Trophoblast cell (in vitro differentiated cells and primary cell): ENCODE results near the gene FERMT2.
"Not testable (repeated sequence)": the region's sequence is repeated elsewhere in the genome, so short reads cannot be mapped to it uniquely, and the experiment has no call there.

ENCODE experiments used
- DNase-seq, 2 donors: peaks; one replicate each; pipeline ENCODE4 v3.0.0-alpha.2; 2016
- H2AFZ ChIP-seq: 2 replicates; pipeline ENCODE4 v1.6.1; 2013; ENCODE audit warnings: low read length, moderate library complexity, mild to moderate bottlenecking; ENCODE audit not compliant: insufficient read depth, poor library complexity
- H2AK5ac ChIP-seq: 2 replicates; pipeline ENCODE4 v1.6.1; 2013; ENCODE audit warnings: mild to moderate bottlenecking, low read length
- H2BK120ac ChIP-seq: 2 replicates; pipeline ENCODE4 v1.6.1; 2013; ENCODE audit warnings: low read length, mild to moderate bottlenecking, moderate library complexity; ENCODE audit not compliant: insufficient read depth, poor library complexity
- H2BK12ac ChIP-seq: 2 replicates; pipeline ENCODE4 v1.6.1; 2013; ENCODE audit warnings: mild to moderate bottlenecking, low read length, moderate library complexity
- H2BK5ac ChIP-seq: 2 replicates; pipeline ENCODE4 v1.6.1; 2013; ENCODE audit warnings: low read length, low read depth, moderate library complexity, mild to moderate bottlenecking; ENCODE audit not compliant: poor library complexity
- H3K14ac ChIP-seq: 2 replicates; pipeline ENCODE4 v1.6.1; 2013; ENCODE audit warnings: mild to moderate bottlenecking, low read length
- H3K18ac ChIP-seq: 2 replicates; pipeline ENCODE4 v1.6.1; 2013; ENCODE audit warnings: mild to moderate bottlenecking, low read length
- H3K23ac ChIP-seq: 2 replicates; pipeline ENCODE4 v1.6.1; 2013; ENCODE audit warnings: low read length
- H3K27ac ChIP-seq: 2 replicates; pipeline ENCODE4 v1.5.1; 2013; ENCODE audit warnings: low read depth, mild to moderate bottlenecking, inconsistent platforms, low read length, moderate library complexity
- H3K27me3 ChIP-seq: 2 replicates; pipeline ENCODE4 v1.6.1; 2013; ENCODE audit warnings: inconsistent platforms, mild to moderate bottlenecking, low read length, moderate library complexity; ENCODE audit not compliant: insufficient read depth
- H3K36me3 ChIP-seq, 2 experiments: 1 replicate in 1 of 2; 2 replicates in 1 of 2; pipeline ENCODE4 v1.6.1; 2013; ENCODE audit warnings: low read length in 2 of 2, mild to moderate bottlenecking in 2 of 2, moderate library complexity in 1 of 2; ENCODE audit not compliant: insufficient read depth in 2 of 2, control insufficient read depth in 1 of 2
- H3K4ac ChIP-seq: 2 replicates; pipeline ENCODE4 v1.6.1; 2013; ENCODE audit warnings: low read depth, mild to moderate bottlenecking, low read length, moderate library complexity
- H3K4me1 ChIP-seq, 2 experiments: 1 replicate in 1 of 2; 2 replicates in 1 of 2; pipeline ENCODE4 v1.6.1; 2013; ENCODE audit warnings: low read length in 2 of 2, mild to moderate bottlenecking in 2 of 2, moderate library complexity in 1 of 2; ENCODE audit not compliant: insufficient read depth in 2 of 2, control insufficient read depth in 1 of 2
- H3K4me2 ChIP-seq: 2 replicates; pipeline ENCODE4 v1.6.1; 2013; ENCODE audit warnings: inconsistent platforms, mild to moderate bottlenecking, low read length, moderate library complexity
- H3K4me3 ChIP-seq: 2 replicates; pipeline ENCODE4 v1.5.1; 2013; ENCODE audit warnings: mild to moderate bottlenecking, low read depth, low read length, inconsistent platforms
- H3K79me1 ChIP-seq: one replicate; pipeline ENCODE4 v1.6.1; 2013; ENCODE audit warnings: low read length
- H3K79me2 ChIP-seq: 2 replicates; pipeline ENCODE4 v1.6.1; 2013; ENCODE audit warnings: low read length, mild to moderate bottlenecking; ENCODE audit not compliant: control insufficient read depth, insufficient read depth, poor library complexity
- H3K9ac ChIP-seq: 2 replicates; pipeline ENCODE4 v1.6.1; 2013; ENCODE audit warnings: mild to moderate bottlenecking, low read length
- H3K9me3 ChIP-seq: 2 replicates; pipeline ENCODE4 v1.6.1; 2013; ENCODE audit warnings: low read depth, mild to moderate bottlenecking, control low read depth, inconsistent platforms, low read length; ENCODE audit not compliant: insufficient read depth
- H4K12ac ChIP-seq: 2 replicates; pipeline ENCODE4 v1.6.1; 2013; ENCODE audit warnings: low read depth, mild to moderate bottlenecking, low read length, moderate library complexity
- H4K8ac ChIP-seq: 2 replicates; pipeline ENCODE4 v1.6.1; 2013; ENCODE audit warnings: low read depth, mild to moderate bottlenecking, low read length, moderate library complexity
- H4K91ac ChIP-seq: one replicate; pipeline ENCODE4 v1.6.1; 2013; ENCODE audit warnings: low read depth, mild to moderate bottlenecking, low read length, moderate library complexity
- WGBS: extraction: QIAGEN DNeasy Blood & Tissue Kit; methylation state at CpG from one replicate; pipeline ENCODE4 v1.1.7; 2013; ENCODE audit warnings: missing lambda C conversion rate; ENCODE audit not compliant: insufficient read length, insufficient coverage; ENCODE audit errors: extremely low coverage; 5-methylcytosine and 5-hydroxymethylcytosine counted together

FERMT2 gene

DNA sequence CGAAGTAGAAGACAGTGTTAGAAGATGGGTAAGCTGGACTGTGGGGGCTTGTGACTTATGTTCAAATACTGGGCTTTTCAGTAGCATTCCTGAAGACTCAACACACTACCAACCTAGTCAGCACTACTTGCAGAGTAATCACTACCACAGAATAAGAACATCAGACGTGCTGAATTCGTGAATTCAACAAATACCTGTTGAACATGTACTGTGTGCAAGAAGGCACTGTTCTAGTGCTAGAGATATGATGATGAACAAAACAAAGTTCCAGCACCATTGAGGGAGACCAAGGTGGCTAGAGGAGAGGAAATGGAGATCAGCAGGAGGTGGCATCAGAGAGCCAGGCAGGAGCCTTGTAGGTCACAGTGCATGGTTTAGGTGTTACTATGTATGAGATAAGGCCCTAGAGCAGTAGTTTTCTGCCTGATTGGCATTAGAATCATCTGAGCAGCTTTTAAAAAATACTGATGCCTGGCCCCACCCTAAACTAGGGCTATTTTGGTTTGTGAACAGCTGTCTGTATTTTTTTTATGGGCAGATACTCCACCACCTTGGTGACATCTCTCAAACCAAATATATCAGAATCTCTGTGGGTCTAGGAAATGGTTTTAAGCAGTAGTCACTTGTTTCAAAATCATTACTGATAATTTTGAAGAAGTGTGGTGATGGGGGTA, 26.8 kb downstream of the FERMT2 start:
- no peak overlapping the region for H4K8ac ChIP-seq

DNA sequence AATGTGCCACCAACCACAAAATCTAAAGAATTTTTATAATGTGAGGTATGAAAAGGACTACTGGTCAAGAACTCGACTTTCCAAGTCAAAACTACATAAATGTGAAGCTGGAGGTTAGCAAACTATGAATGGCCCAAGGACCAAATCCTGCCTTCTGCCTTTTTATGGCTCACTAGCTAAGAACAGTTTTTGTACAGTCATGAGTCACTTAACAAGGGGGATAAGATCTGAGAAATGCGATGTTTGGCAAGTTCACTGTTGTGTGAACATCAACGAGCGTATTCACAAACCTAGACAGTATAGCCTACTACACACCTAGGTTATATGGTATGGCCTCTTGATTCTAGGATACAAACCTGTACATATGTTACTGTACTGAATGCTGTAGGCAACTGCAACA, 28.2 kb downstream of the FERMT2 start:
- no peak overlapping the region for H3K27ac ChIP-seq
- no peak overlapping the region for H3K23ac ChIP-seq
- no peak overlapping the region for H3K4me2 ChIP-seq
- peaks cover 0 to 2% of the 10 kb centered on the region in 2 experiments for H3K36me3 ChIP-seq
- no peaks in the 10 kb centered on the region for H3K79me1 ChIP-seq
- H3K9me3 ChIP-seq, result no peaks in the 10 kb centered on the region
- no CpG with 5 or more reads among the region's 4 CpGs for WGBS
- peak; percentile 59 to 81 for DNase-seq
- H3K79me2 ChIP-seq, result peaks cover 2% of the 10 kb centered on the region
- H3K14ac ChIP-seq, result no peak overlapping the region
- no peak overlapping the region for H2BK120ac ChIP-seq
- H2AK5ac ChIP-seq, result no peak overlapping the region
- no peak overlapping the region for H2AFZ ChIP-seq
- no peak overlapping the region for H3K9ac ChIP-seq
- H3K27me3 ChIP-seq, result no peaks in the 10 kb centered on the region
- H2BK5ac ChIP-seq, result no peak overlapping the region
- H3K4ac ChIP-seq, result no peak overlapping the region
- no peak overlapping the region for H4K91ac ChIP-seq
- H3K4me3 ChIP-seq, result no peak overlapping the region
- H3K18ac ChIP-seq, result no peak overlapping the region
- H4K8ac ChIP-seq, result no peak overlapping the region
- no peak overlapping the region for H4K12ac ChIP-seq
- H3K4me1 ChIP-seq, result peaks cover 0 to 6% of the 10 kb centered on the region in 2 experiments
- no peak overlapping the region for H2BK12ac ChIP-seq

More for the DNA sequence above, 26.8 kb downstream of the FERMT2 start:
- Histone ChIP-seq H3K4me1 (peaks cover 0 to 6% of the 10 kb centered on the region in 2 experiments), H3K18ac (no peak overlapping the region), H3K4ac (no peak overlapping the region), H3K79me2 (peaks cover 5% of the 10 kb centered on the region), H3K23ac (no peak overlapping the region), H3K79me1 (no peaks in the 10 kb centered on the region), H3K14ac (no peak overlapping the region), H3K27ac (no peak overlapping the region), H2BK5ac (no peak overlapping the region), H4K91ac (no peak overlapping the region), H3K36me3 (peaks cover 0 to under 1% of the 10 kb centered on the region in 2 experiments), H3K9me3 (no peaks in the 10 kb centered on the region), H2BK12ac (no peak overlapping the region), H2AK5ac (no peak overlapping the region), H3K27me3 (no peaks in the 10 kb centered on the region), H3K9ac (no peak overlapping the region), H2BK120ac (no peak overlapping the region), H3K4me2 (no peak overlapping the region), H4K12ac (no peak overlapping the region), H3K4me3 (no peak overlapping the region), H2AFZ (no peak overlapping the region)
- WGBS, result no CpG with 5 or more reads among the region's 3 CpGs
- DNase-seq, result peak; percentile 37 to 42

DNA sequence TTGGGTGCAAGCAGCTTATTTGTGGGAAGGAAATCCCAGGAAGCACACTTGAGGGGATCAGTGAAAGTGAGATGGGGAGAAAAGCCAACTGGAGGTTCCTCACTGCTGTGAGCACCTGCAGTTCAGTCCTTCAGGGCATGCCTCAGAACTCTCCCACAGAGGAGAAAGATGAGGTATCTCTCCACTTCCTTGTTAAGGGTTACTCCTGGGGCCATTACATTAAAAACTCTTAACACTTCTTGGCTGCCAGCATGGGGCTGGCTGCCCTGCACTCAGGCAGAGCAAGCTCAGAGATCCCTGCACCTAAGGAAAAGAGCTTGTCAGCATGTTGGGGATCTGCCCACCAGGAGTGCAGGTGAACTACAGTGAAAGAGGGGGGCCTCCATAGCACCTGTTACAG, 28.8 kb downstream of the FERMT2 start:
- Histone ChIP-seq H3K79me2 (no peaks in the 10 kb centered on the region), H3K27me3 (no peaks in the 10 kb centered on the region), H4K8ac (no peak overlapping the region), H3K4me1 (peaks cover 0 to 6% of the 10 kb centered on the region in 2 experiments), H3K14ac (no peak overlapping the region), H4K91ac (no peak overlapping the region), H3K9ac (no peak overlapping the region), H3K4ac (peak overlapping the region; percentile 58), H3K9me3 (no peaks in the 10 kb centered on the region), H3K23ac (no peak overlapping the region), H3K18ac (no peak overlapping the region), H4K12ac (no peak overlapping the region), H2AFZ (no peak overlapping the region), H2BK5ac (no peak overlapping the region), H2AK5ac (no peak overlapping the region), H3K4me3 (no peak overlapping the region), H2BK12ac (no peak overlapping the region), H3K27ac (no peak overlapping the region), H3K4me2 (no peak overlapping the region), H3K79me1 (no peaks in the 10 kb centered on the region), H2BK120ac (no peak overlapping the region), H3K36me3 (peaks cover 0 to 3% of the 10 kb centered on the region in 2 experiments)
- DNase-seq, result no peak

DNA sequence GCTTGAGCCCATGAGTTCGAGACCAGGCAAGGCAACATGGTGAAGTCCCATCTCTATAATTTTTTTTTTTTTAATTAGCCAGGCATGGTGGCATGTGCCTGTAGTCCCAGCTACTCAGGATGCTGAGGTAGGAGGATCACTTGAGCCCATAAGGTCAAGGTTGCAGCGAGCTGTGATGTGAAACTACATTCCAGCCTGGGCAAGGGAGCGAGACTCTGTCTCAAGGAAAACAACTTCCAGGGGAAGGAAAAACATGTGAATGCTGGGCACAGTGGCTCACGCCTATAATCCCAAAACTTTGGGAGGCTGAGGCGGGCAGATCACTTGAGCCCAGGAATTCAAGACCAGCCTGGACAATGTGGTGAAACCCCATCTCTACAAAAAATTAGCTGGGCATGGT, 30.4 kb downstream of the FERMT2 start:
- not testable (repeated sequence) for H2BK5ac ChIP-seq, H3K9ac ChIP-seq, DNase-seq, H2AFZ ChIP-seq, H4K8ac ChIP-seq, H4K12ac ChIP-seq, H3K36me3 ChIP-seq, H2BK12ac ChIP-seq, H3K27me3 ChIP-seq, H3K4me1 ChIP-seq, H2AK5ac ChIP-seq, H3K27ac ChIP-seq, H3K4me3 ChIP-seq, H3K9me3 ChIP-seq, H3K79me2 ChIP-seq, H2BK120ac ChIP-seq, H3K14ac ChIP-seq, H3K18ac ChIP-seq, H4K91ac ChIP-seq, H3K23ac ChIP-seq, H3K79me1 ChIP-seq, H3K4ac ChIP-seq, H3K4me2 ChIP-seq
- no CpG with 5 or more reads among the region's 5 CpGs for WGBS
